IPS-18c (cell line): Measurements from ENCODE around the gene HOMEZ.
A peak's percentile ranks its signal among the peaks of the same experiment; 100 is the strongest.
"Not testable (repeated sequence)": the region's sequence is repeated elsewhere in the genome, so short reads cannot be mapped to it uniquely, and the experiment has no call there.

ENCODE experiments used
- H3K4me3 ChIP-seq: 2 replicates; pipeline ENCODE4 v1.7.0; 2013; ENCODE audit warnings: low read depth, mild to moderate bottlenecking, low read length, moderate library complexity; ENCODE audit not compliant: insufficient read depth
- H3K9me3 ChIP-seq: one replicate; pipeline ENCODE4 v1.6.1; 2013; ENCODE audit warnings: mild to moderate bottlenecking, low read length, moderate library complexity; ENCODE audit not compliant: control insufficient read depth, insufficient read depth

Gene HOMEZ

DNA sequence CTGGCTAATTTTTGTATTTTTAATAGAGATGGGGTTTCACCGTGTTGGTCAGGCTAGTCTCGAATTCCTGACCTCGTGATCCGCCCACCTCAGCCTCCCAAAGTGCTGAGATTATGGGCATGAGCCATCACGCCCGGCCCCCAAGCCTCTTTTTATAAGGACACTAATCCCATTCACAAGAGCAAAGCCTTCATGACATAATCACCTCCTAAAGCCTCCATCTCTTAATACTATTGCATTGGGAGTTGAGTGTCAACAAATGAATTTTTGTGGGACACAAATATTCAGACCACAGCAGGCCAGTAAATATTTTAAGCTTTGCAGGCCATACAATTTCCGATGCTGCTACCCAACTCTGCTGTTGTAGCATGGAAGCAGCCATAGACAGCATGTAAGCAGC, 37.3 kb downstream of the HOMEZ start:
- H3K9me3 ChIP-seq = peaks cover 3% of the 10 kb centered on the region
- no peak overlapping the region for H3K4me3 ChIP-seq

DNA sequence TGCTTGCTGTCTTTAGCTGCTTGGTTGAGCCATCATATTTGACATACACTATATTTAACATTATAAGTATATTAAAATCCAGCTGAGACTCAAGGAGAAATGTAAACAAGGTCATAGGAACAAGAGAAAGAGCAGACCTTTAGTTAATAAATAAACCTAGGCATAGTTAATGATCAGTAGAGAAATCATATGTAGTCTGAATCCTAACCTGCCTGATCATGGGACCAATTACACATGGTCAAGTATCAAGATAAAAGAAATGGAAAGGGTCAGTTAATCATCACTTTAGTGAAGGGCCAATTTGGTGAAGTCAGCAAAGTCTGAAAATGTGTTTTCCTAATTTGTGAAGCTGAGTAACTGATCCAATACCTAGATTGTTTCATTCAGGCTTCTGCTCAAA, 40.6 kb downstream of the HOMEZ start:
- Histone ChIP-seq H3K9me3 (peaks cover 3% of the 10 kb centered on the region), H3K4me3 (no peak overlapping the region)

DNA sequence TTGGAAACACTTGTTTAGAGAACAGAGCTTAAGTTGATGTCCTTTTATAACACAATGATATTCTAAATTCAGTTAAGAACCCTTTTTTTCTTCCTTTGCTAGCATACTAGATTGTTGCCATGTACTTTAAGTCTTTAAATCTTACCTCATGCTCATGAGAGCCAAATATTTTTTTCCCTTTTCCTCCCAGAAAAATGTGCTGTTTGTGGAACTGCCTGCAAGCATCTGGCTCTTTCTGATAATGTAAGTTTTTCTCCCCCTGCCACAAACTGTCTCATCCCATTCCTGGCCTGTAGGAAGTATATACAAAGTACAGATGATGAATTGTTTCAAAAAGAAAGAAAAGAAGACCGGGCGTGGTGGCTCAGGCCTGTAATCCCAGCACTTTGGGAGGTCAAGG, 42.9 kb downstream of the HOMEZ start:
- Histone ChIP-seq H3K4me3 (no peak overlapping the region), H3K9me3 (peaks cover 3% of the 10 kb centered on the region)

DNA sequence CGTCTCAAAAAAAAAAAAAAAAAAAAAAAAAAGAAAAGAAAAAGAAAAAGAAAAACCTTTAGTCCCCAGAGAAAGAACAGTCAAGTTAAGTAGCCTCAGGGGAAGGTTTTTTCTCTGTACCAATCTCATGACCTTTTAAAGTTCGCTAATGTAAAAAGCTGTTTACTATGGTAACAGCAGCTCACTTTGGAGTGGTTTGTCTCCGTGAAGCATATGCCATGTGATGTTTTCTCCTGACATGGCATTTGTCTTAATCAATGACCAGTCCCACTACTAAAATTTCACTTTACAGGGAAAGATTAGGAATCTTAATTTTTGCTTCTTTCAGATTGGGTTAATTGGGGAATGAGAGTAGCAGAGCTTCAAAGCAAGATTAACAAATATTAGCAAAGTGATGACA, 43.9 kb downstream of the HOMEZ start:
- H3K4me3 ChIP-seq = no peak overlapping the region
- no peaks in the 10 kb centered on the region for H3K9me3 ChIP-seq

DNA sequence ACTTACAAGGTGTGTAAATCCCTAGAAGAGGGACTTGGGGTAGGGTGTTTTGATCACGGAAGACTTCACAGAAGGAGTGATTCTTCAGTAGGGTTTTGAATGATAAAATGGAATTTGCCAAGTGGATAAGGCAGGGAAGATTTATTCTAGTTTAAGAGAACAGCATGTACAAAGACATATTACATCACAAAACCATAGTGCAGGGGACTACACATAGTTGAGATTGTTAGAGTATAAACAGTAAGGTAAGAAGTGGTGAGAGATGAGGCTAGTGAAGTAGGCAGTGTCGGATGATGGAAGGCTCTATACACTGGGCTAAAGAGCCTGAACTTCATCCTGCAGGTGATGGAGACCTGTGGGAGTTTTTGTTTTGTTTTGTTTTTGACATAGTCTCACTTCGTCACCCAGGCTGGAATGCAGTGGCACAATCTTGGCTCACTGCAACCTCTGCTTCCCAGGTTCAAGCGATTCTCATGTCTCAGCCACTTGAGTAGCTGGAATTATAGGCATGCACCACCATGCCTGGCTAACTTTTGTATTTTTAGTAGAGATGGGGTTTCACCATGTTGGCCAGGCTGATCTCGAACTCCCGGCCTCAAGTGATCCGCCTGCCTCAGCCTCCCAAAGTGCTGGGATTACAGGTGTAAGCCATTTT, 44.7 kb downstream of the HOMEZ start:
- not testable (repeated sequence) for H3K4me3 ChIP-seq, H3K9me3 ChIP-seq

DNA sequence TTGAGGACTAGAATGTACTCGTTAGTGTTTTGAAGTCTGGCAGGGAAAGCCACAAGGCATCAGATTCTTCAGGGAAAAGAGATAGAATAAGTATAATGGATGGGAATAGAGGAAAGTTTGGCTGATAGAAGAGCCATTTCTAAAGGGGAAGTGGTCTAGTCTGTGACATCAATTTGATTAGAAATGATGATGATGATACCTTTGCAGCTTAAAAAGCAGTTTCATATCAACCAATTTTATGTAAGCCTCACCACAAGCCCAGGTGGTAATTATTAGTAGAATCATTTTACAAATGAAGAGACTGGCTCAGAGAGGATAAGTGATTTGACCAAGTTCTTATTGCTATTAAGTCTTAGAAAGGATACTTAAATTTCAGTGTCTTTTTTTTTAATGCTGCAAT, 45.3 kb downstream of the HOMEZ start:
- Histone ChIP-seq H3K4me3 (no peak overlapping the region), H3K9me3 (no peaks in the 10 kb centered on the region)

DNA sequence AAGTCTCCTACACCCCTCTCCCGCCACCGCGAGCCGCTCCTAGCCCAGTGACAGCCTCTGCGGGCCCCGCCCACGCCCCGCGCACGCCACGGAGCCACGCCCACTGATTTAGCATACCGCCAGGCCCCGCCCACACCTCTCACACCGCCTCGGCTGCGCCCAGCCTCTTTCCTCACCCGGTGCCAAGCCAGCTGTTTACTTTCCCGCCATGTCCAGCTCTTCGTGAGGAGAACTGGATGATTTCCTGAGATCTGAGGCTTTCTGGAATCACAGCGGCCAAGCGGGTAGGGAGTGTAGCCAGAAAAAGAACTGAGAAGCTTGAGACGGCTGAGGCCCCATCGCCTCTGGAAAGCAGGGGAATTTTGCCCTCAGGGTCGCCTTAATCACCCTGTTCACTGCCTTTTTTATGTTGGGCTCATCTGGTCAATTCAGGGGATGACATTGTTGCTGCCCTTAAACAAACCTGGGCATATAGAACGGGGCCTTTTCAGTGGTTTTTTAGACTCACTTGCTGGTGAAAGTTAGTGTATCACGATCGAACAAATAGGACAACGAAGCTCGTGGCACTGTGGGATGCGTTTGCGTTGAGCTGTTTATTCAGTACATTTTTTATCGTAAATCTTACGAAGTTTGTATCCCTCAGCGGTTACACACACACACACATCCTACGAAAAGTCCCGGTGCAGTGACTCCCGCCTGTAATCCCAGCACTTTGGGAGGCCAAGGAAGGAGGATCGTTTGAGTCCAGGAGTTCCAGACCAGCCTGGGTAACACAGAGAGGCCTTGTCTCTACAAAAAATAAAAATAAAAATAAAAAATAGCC, 47.9 kb downstream of the HOMEZ start, which contains the start of gene RNF212B:
TSS of gene RNF212B (plus strand) at position 165 of the 823 bp plus-strand sequence. CDS start 2,410 bp downstream, outside the sequence.
- peak within 1 kb of the TSS; percentile 25; the same call in 1 of the 2 replicates for H3K4me3 ChIP-seq
- no peaks in the 10 kb centered on the region for H3K9me3 ChIP-seq

DNA sequence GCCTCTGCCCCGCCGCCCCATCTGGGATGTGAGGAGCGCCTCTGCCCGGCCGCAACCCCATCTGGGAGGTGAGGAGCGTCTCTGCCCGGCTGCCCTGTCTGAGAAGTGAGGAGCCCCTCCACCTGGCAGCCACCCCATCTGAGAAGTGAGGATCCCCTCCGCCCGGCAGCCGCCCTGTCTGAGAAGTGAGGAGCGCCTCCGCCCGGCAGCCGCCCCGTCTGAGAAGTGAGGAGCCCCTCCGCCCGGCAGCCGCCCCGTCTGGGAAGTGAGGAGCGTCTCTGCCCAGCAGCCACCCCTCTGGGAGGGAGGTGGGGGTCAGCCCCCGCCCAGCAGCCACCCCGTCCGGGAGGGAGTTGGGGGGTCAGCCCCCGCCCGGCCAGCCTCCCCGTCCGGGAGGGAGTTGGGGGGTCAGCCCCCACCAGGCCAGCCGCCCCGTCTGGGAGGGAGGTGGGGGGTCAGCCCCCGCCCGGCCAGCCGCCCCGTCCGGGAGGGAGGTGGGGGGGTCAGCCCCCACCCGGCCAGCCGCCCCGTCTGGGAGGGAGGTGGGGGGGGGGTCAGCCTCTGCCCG, 53.6 kb downstream of the HOMEZ start:
- not testable (repeated sequence) for H3K4me3 ChIP-seq, H3K9me3 ChIP-seq

DNA sequence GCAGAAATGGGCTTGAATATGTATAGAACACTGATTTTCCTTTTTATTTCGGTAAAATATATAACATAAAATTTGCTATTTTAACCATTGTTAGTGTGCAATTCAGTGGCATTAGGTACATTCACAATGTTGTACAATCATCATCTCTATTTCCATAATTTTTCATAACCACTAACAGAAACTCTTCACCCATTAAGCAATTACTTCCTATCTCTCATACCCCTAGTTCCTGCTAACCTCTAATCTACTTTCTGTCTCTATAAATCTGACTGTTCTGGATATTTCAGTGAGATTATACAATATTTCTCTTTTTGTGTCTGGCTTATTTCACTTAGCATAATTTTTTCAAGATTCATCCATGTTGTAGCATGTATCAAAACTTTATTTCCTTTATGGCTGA, 57.1 kb downstream of the HOMEZ start:
- Histone ChIP-seq H3K9me3 (no peaks in the 10 kb centered on the region), H3K4me3 (no peak overlapping the region)

DNA sequence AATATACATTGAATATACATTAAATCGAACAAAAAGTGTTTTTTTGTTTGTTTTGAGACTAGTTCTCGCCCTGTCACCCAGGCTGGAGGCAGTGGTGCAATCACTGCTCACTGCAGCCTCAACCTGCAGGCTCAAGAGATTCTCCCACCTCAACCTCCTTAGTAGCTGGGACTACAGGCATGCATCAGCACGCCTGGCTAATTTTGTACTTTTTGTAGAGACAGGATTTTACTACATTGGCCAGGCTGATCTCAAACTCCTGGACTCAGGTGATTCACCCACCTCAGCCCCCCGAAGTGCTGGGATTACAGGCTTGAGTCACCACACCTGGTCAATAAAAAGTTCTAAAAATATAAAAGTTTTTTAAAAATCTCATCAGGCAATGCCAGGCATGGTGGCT, 58.4 kb downstream of the HOMEZ start:
- no peaks in the 10 kb centered on the region for H3K9me3 ChIP-seq
- H3K4me3 ChIP-seq = no peak overlapping the region

DNA sequence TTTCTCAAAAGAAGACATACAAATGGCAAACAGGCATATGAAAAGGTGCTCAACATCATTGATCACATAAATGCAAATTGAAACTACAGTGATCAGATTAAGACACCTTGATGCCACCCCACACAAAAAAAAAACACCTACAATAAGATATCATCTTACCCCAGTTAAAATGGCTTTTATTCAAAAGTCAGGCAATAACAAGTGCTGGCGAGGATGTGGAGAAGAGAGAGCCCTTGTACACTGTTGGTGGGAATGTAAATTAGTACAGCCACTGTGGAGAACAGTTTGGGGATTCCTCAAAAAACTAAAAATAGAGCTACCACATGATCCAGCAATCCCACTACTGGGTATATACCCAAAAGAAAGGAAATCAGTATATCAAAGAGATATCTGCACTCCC, 61.0 kb downstream of the HOMEZ start:
- H3K9me3 ChIP-seq, H3K4me3 ChIP-seq: not testable (repeated sequence)
